HCT116 (cell line): Measurements from ENCODE around the gene CDA. TPM values are rescaled to one million over a fixed set of nuclear protein-coding genes. Genes with fewer than 3 reads are reported as not detected.
A peak's percentile ranks its signal among the peaks of the same experiment; 100 is the strongest.

ENCODE experiments used
- ATAC-seq: fragments of 200-7000 bp; cut with Tn5 transposase; 2 replicates; pipeline ENCODE4 v1.9.1; 2020; ENCODE audit warnings: mild to moderate bottlenecking, moderate library complexity
- BruUV-seq: library from RNA; stranded (reverse); fragments of 400-500 nt; replicated peaks from 2 replicates; lab custom pipeline; 2021; lab: Mats Ljungman, UMichigan
- CTCF ChIA-PET: fragments of 300-600 bp; sonication (Branson Sonifier 250); formaldehyde crosslinking; loops from one replicate; lab custom pipeline; 2021; ENCODE audit warnings: antibody characterized with exemption; lab: Charles Lee
- POLR2A ChIA-PET: fragments of 300-600, 350-600 bp; sonication (Branson Sonifier 250); formaldehyde crosslinking; loops from one replicate; lab custom pipeline; 2021; ENCODE audit warnings: antibody characterized with exemption; lab: Charles Lee
- RAD21 ChIA-PET, 2 experiments: fragments of 300-600 bp; sonication (Branson Sonifier 250); formaldehyde crosslinking; loops; one replicate each; lab custom pipeline; 2023; ENCODE audit warnings: low total read pairs in 2 of 2; ENCODE audit not compliant: uncharacterized antibody in 2 of 2, unreplicated experiment in 2 of 2, low non-redundant PET in 1 of 2; lab: Charles Lee
- DNase-seq: peaks from one replicate; pipeline ENCODE4 v3.0.0-alpha.2; 2010; ENCODE audit warnings: low read depth, low spot score
- H2AFZ ChIP-seq: fragments of 200-600 bp; shearing (Covaris generic), sonication (generic); 2 replicates; pipeline ENCODE4 v1.6.1; 2017; ENCODE audit warnings: low read depth, mixed run types, mixed read lengths, antibody characterized with exemption, low read length; ENCODE audit not compliant: poor library complexity, severe bottlenecking
- H3K27ac ChIP-seq: 2 replicates; pipeline ENCODE4 v1.5.1; 2012; ENCODE audit warnings: low read depth, low read length
- H3K27me3 ChIP-seq: fragments of 200-600 bp; sonication (generic); 2 replicates; pipeline ENCODE4 v1.6.1; 2016; ENCODE audit warnings: mixed run types, low read length, mixed read lengths; ENCODE audit not compliant: insufficient read depth
- H3K36me3 ChIP-seq, 2 experiments: fragments of 200-500 bp in 1 of 2; fragments of 200-600 bp in 1 of 2; sonication (Bioruptor generic) in 1 of 2; sonication (generic) in 1 of 2; 2 replicates each; pipeline versions ENCODE4 v1.5.1 to v1.6.1; 2014 to 2016; ENCODE audit warnings: low read length in 2 of 2, inconsistent platforms in 1 of 2, mixed read lengths in 1 of 2, mixed run types in 1 of 2; ENCODE audit not compliant: insufficient read depth in 2 of 2, control insufficient read depth in 1 of 2
- H3K4me1 ChIP-seq, 2 experiments: fragments of 200-600 bp in 1 of 2; sonication (generic) in 1 of 2; 2 replicates each; pipeline versions ENCODE4 v1.5.1 to v1.6.1; 2012 to 2017; ENCODE audit warnings: low read length in 2 of 2, inconsistent platforms in 1 of 2, mild to moderate bottlenecking in 1 of 2, mixed read lengths in 1 of 2, mixed run types in 1 of 2, moderate library complexity in 1 of 2; ENCODE audit not compliant: insufficient read depth in 2 of 2, control insufficient read depth in 1 of 2
- H3K4me2 ChIP-seq: fragments of 200-600 bp; sonication (generic); 2 replicates; pipeline ENCODE4 v1.6.1; 2017; ENCODE audit warnings: mixed run types, low read length, mixed read lengths
- H3K4me3 ChIP-seq, 2 experiments: fragments of 200-600 bp in 1 of 2; sonication (generic) in 1 of 2; replicated peaks in 1 of 2; 2 replicates each; pipeline ENCODE4 v1.5.1; 2011 to 2016; ENCODE audit warnings: low read length in 2 of 2, control low read depth in 1 of 2, low read depth in 1 of 2, mild to moderate bottlenecking in 1 of 2, mixed read lengths in 1 of 2, mixed run types in 1 of 2
- H3K79me2 ChIP-seq: fragments of 200-600 bp; sonication (generic); 2 replicates; pipeline ENCODE4 v1.6.1; 2017; ENCODE audit warnings: mild to moderate bottlenecking, mixed run types, low read length, moderate library complexity, mixed read lengths; ENCODE audit not compliant: insufficient read depth
- H3K9ac ChIP-seq: fragments of 200-600 bp; sonication (generic); 2 replicates; pipeline ENCODE4 v1.6.1; 2016; ENCODE audit warnings: low read length, mixed read lengths
- H3K9me2 ChIP-seq: fragments of 200-600 bp; sonication (generic), shearing (Covaris generic); 2 replicates; pipeline ENCODE4 v1.6.1; 2017; ENCODE audit warnings: mixed run types, mild to moderate bottlenecking, moderate library complexity; ENCODE audit not compliant: insufficient read depth
- H3K9me3 ChIP-seq, 2 experiments: fragments of 200-500 bp in 1 of 2; fragments of 200-600 bp in 1 of 2; sonication (Bioruptor generic) in 1 of 2; sonication (generic) in 1 of 2; 2 replicates each; pipeline ENCODE4 v1.6.1; 2014 to 2017; ENCODE audit warnings: low read length in 2 of 2, mixed read lengths in 2 of 2, inconsistent platforms in 1 of 2, low read depth in 1 of 2, mild to moderate bottlenecking in 1 of 2, mixed run types in 1 of 2, moderate library complexity in 1 of 2; ENCODE audit not compliant: control insufficient read depth in 1 of 2, insufficient read depth in 1 of 2
- H4K20me1 ChIP-seq: fragments of 200-600 bp; sonication (generic), shearing (Covaris generic); 2 replicates; pipeline ENCODE4 v1.6.1; 2017; ENCODE audit warnings: mixed run types, mild to moderate bottlenecking, moderate library complexity; ENCODE audit not compliant: insufficient read depth
- CTCF ChIP-seq, 3 experiments: fragments of 200-600 bp in 1 of 3; sonication (generic) in 1 of 3; IDR thresholded peaks in 2 of 3; conservative IDR thresholded peaks in 1 of 3; 2 replicates each; pipeline ENCODE4 v1.5.1; 2012 to 2017; ENCODE audit warnings: low read depth in 2 of 3, low read length in 2 of 3, antibody characterized with exemption in 1 of 3, borderline replicate concordance in 1 of 3, control low read depth in 1 of 3, mild to moderate bottlenecking in 1 of 3, mixed read lengths in 1 of 3, mixed run types in 1 of 3, moderate library complexity in 1 of 3; ENCODE audit not compliant: insufficient read depth in 1 of 3
- REST ChIP-seq: IDR thresholded peaks from 2 replicates; pipeline ENCODE4 v1.6.1; 2012; ENCODE audit warnings: low read depth
- intact Hi-C: fragments of 100-400 bp; cut with micrococcal nuclease; formaldehyde crosslinking; loops from 2 replicates; pipeline ENCODE4 v1.10.0; 2022
- total RNA-seq: library from RNA; stranded (reverse); gene quantifications from one replicate; pipeline ENCODE4 v1.2.1, GENCODE V29; 2021; ENCODE audit not compliant: unreplicated experiment

The CDA gene
- total RNA-seq, 1 experiment from 2014 or later, result 28.6 TPM

- no peaks in the 10 kb centered on the region for H3K9me3 ChIP-seq
- ChIA-PET RAD21 (interaction anchor here in 1 of 2 experiments (1.1 kb wide), 1 partner anchor 8 kb away, joined by 4 read pairs; no protein-coding TSS in a partner anchor), POLR2A (no interaction called here), CTCF (interaction anchor here (1.1 kb wide), 1 partner anchor 21 kb away, joined by 5 read pairs; no protein-coding TSS in a partner anchor)
- no peak for ATAC-seq
- H3K9ac ChIP-seq, result peak overlapping the region; percentile 70; the same call in 1 of the 2 replicates
- peak overlapping the region; percentile 94 for H3K27ac ChIP-seq
- H2AFZ ChIP-seq, result no peak overlapping the region
- H3K36me3 ChIP-seq, result no peaks in the 10 kb centered on the region
- H4K20me1 ChIP-seq, result no peaks in the 10 kb centered on the region
- H3K79me2 ChIP-seq, result no peaks in the 10 kb centered on the region
- BruUV-seq, result no TSS peak
- peaks cover 34 to 45% of the 10 kb centered on the region in 2 experiments for H3K4me1 ChIP-seq
- H3K4me2 ChIP-seq, result peak overlapping the region; percentile 65
- DNase-seq, result no peak
- no peaks in the 10 kb centered on the region for H3K9me2 ChIP-seq
- intact Hi-C loops, result loop anchor here (5.0 kb wide), 1 partner anchor 34 kb away; no protein-coding TSS in a partner anchor
- H3K27me3 ChIP-seq, result no peaks in the 10 kb centered on the region
- TF ChIP-seq CTCF (IDR thresholded peaks at IDR 0.05 in 2 of 3, conservative IDR thresholded peaks at IDR 0.05 in 1 of 3; ENCODE audit: borderline replicate concordance in 1 of 3, insufficient read depth in 1 of 3, low read depth in 2 of 3, low read length in 2 of 3), result no peak
- TF ChIP-seq REST, result no peak
- TF ChIP-seq, all 23 proteins: peak for 0
- peak overlapping the region in 1 of 2 experiments; percentile 2; a peak in 1 of 4 replicates for H3K4me3 ChIP-seq
Measured at GRCh38 chr1:20611652-20612051, 22.8 kb downstream of the CDA start.
